HG03432 (cell line): ENCODE data around the gene AATK.

Experiments used
- ATAC-seq: cut with Tn5 transposase; IDR thresholded peaks from one replicate; pipeline ENCODE4 v1.9.1; 2021; ENCODE audit warnings: mild to moderate bottlenecking, moderate library complexity; ENCODE audit not compliant: unreplicated experiment

Gene AATK

GRCh38 chr17:81197409-81197795 is 31.4 kb upstream of the AATK start:
- ATAC-seq, result no peak

GRCh38 chr17:81196505-81197408 is 30.7 kb upstream of the AATK start:
- ATAC-seq, result no peak

- ATAC-seq, result no peak
These were observed 30.0 kb upstream of the AATK start for GRCh38 chr17:81195941-81196495.

GRCh38 chr17:81194941-81195901 is 29.2 kb upstream of the AATK start:
- no peak for ATAC-seq

- no peak for ATAC-seq
These were observed 28.3 kb upstream of the AATK start for GRCh38 chr17:81194225-81194760.

GRCh38 chr17:81193470-81194224 is 27.6 kb upstream of the AATK start:
- ATAC-seq, result no peak

- no peak for ATAC-seq
These were observed 27.0 kb upstream of the AATK start for GRCh38 chr17:81193051-81193410.

GRCh38 chr17:81192386-81193050 is 26.5 kb upstream of the AATK start:
- no peak for ATAC-seq

GRCh38 chr17:81191646-81192045 is 25.6 kb upstream of the AATK start:
- ATAC-seq, result no peak

- no peak for ATAC-seq
These were observed 25.1 kb upstream of the AATK start for GRCh38 chr17:81191116-81191515.

GRCh38 chr17:81190591-81190990 is 24.6 kb upstream of the AATK start:
- ATAC-seq, result no peak

- ATAC-seq, result no peak
These were observed 23.9 kb upstream of the AATK start for GRCh38 chr17:81189670-81190530.

- ATAC-seq, result no peak
These were observed 23.0 kb upstream of the AATK start for GRCh38 chr17:81189016-81189415.

GRCh38 chr17:81188491-81188840 is 22.4 kb upstream of the AATK start:
- no peak for ATAC-seq

- ATAC-seq, result no peak
These were observed 21.8 kb upstream of the AATK start for GRCh38 chr17:81187586-81188490.

GRCh38 chr17:81187120-81187519 is 21.1 kb upstream of the AATK start:
- ATAC-seq, result no peak

- ATAC-seq, result no peak
These were observed 20.2 kb upstream of the AATK start for GRCh38 chr17:81186203-81186602.

GRCh38 chr17:81184555-81184954 is 18.5 kb upstream of the AATK start:
- ATAC-seq, result no peak
